RCC 7860 (cell line): ENCODE results near the gene PEX14.
"Not testable (repeated sequence)": the region's sequence is repeated elsewhere in the genome, so short reads cannot be mapped to it uniquely, and the experiment has no call there.

ENCODE experiments used
- DNase-seq: peaks from one replicate; pipeline ENCODE4 v3.0.0-alpha.2; 2015; ENCODE audit warnings: low spot score
- FAIRE-seq: peaks from 2 replicates; lab custom pipeline; 2012; peaks lifted over from hg19 to GRCh38; lab: Jason Lieb, UNC

The PEX14 gene

DNA sequence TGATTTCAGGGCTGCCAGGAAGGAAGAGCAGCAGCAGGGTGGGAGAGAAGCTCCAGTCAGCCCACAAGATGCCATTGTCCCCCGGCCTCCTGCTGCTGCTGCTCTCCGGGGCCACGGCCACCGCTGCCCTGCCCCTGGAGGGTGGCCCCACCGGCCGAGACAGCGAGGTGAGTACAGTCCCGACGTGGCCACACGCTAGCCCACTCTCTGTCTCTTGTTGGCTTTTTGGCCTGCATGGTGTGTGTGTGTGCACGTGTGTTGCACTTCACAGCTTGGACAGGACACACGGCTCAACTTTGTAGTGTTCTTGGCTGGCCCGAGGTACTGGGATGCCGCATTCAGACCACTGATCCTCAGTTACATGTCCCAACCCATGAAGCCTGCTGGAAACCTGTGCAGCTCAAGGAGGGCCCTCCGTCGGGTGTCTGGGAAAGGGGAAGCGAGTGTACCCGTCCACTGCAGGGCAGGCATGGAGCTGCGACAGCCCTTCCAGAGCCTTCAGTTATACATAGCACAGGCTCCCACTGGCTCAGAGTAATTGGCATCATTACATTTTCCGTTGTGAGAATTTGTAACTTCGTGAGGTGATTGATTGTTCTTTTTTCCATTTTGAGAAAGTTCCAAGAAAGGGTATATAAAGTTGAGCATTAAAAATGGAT lies 24.5 kb upstream of the PEX14 start:
- DNase-seq (no peak), FAIRE-seq (no peak)

- FAIRE-seq: no peak
- no peak for DNase-seq
Observed at GRCh38 chr1:10450836-10451235, 23.9 kb upstream of the PEX14 start.

GRCh38 chr1:10451287-10451686 lies 23.5 kb upstream of the PEX14 start:
- FAIRE-seq: no peak
- no peak for DNase-seq

GRCh38 chr1:10456048-10456447 lies 18.7 kb upstream of the PEX14 start:
- no peak for DNase-seq

DNA sequence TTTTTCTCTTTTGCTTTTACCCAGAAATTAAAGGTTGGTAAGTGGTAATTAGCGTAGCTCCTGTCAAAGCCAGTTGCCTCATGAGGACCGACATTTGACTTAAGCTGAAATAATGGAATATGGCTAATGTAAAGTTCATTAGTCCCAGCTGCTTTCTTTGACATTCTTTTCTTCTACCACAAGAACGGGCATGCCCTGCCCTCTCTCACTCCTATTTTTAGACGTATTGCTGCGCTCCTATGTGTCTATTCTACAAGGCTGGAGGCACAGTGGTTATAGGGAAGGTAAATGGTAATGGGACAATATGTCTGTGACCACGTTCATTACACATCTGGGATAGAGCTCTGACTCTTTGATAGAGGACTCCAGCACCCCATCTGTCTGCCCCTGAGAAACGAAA lies 18.1 kb upstream of the PEX14 start:
- no peak for DNase-seq
- no peak for FAIRE-seq

More at GRCh38 chr1:10456048-10456447, 18.7 kb upstream of the PEX14 start:
- no peak for FAIRE-seq

GRCh38 chr1:10457462-10457861 lies 17.3 kb upstream of the PEX14 start:
- not testable (repeated sequence) for FAIRE-seq, DNase-seq

DNA sequence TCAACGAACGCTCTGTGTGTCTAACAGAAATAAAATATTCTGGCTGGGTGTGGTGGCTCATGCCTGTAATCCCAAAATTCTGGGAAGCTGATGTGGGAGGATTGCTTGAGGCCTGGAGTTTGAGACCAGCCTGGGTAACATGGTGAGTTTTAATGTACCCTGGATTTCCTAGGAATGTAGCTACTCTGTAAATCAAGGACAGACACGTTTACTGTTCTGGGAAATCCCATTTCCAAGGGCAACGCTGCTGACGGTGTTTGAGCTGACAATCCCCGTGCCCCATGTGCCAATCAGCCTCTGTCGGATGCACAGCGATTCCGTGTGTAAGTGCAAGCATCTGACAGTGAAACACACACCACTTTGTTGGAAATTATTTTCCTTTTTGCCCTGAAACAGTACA lies 16.9 kb upstream of the PEX14 start:
- DNase-seq (no peak), FAIRE-seq (no peak)

DNA sequence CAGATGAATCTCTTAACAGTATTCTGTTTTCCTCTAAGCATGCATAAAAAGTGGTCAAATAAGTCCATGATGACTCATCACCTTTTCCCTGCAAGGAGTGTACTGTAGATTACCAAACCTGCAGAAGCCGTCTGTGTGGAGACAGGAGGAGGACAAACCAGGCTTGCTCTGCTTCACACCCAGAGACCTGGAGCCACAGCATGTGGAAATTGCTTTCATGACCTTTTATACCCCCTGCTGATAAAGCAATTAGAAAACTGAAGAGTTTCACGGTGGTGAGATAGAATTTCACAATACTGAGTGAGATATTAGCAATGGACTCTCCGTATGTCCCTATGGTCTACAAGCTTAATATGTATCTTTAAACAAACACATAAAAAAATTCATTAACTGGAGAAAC lies 15.6 kb upstream of the PEX14 start:
- DNase-seq (peak; percentile 86), FAIRE-seq (peak; percentile 94)

GRCh38 chr1:10467078-10467477 lies 7.7 kb upstream of the PEX14 start:
- DNase-seq (no peak), FAIRE-seq (no peak)

DNA sequence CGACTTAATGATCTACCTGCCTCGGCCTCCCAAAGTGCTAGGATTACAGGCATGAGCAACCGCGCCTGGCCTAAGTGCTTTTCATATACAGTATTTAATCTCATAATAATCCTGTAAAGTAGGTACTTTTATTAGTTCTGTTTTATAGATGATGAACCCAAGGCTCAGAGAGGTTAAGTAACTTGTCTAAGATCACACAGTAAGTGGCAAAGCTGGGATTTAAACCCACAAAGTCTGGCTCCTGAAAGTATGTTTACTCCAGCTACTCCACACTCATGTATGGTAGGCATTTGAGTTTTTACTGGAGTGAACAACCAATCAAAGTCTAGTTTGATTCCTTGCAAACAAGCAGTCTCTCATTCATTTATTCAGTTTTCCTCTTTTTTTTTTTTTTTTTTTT lies 4.7 kb upstream of the PEX14 start:
- FAIRE-seq: no peak
- no peak for DNase-seq

- no peak for FAIRE-seq
Observed at GRCh38 chr1:10471411-10472219, 3.1 kb upstream of the PEX14 start.

GRCh38 chr1:10472220-10473144 lies 2.3 kb upstream of the PEX14 start, which contains the start of gene DFFA:
Gene DFFA (minus strand): TSS chr1:10472529. CDS start chr1:10472458, 71 bp downstream.
- peak; percentile 80 for FAIRE-seq
- peak; percentile 92 for DNase-seq

More at GRCh38 chr1:10471411-10472219, 3.1 kb upstream of the PEX14 start:
- DNase-seq: peak; percentile 16

DNA sequence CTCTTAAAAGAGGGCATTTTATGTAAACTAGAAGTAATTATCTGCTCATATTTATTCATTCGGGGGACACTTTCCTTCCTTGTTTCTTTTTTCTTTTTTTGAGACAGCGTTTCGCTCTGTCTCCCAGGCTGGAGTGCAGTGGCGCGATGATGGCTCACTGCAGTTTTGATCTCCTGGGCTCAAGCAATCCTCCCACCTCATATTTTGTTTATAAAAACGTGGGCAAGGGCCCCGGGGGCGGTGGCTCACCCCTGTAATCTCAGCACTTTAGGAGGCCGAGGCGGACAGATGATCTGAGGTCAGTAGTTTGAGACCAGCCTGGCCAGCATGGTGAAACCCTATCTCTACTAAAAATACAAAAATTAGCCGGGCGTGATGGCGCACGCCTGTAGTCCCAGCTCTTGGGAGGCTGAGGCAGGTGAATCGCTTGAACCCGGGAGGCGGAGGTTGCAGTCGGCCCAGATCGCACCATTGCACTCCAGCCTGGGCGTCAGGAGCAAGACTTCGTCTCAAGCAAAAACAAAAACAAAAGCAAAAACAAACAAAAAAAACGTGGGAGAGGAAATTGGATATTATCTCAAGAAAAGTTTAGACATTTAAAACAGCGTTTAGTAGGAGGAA lies 1.5 kb upstream of the PEX14 start:
- FAIRE-seq (no peak), DNase-seq (no peak)

GRCh38 chr1:10474309-10474612 lies 489 bp upstream of the PEX14 start:
- not testable (repeated sequence) for DNase-seq, FAIRE-seq

DNA sequence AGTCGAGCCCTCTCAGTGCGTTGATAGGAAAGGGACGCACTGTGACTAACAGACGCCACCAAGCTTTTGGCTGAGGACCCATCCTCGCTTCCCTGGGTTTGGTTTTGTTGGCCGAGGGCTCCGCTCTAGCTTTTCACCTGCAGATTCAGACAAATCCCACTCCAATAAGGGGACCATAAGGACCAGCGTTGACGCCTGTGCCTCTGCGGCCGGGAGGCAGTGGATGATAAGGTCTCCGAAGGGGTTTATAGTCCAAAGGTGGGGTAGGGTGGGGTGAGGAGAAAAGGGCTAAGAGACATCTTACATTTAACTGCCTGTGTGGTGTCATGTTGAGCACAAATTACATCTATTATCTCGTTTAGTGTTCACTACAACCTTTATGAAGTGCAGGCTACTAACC lies 760 bp downstream of the PEX14 start:
- FAIRE-seq (no peak), DNase-seq (no peak)

GRCh38 chr1:10479296-10479695 lies 4.5 kb downstream of the PEX14 start:
- no peak for FAIRE-seq
- no peak for DNase-seq

- DNase-seq: no peak
- no peak for FAIRE-seq
Observed at GRCh38 chr1:10480614-10481013, 5.9 kb downstream of the PEX14 start.

DNA sequence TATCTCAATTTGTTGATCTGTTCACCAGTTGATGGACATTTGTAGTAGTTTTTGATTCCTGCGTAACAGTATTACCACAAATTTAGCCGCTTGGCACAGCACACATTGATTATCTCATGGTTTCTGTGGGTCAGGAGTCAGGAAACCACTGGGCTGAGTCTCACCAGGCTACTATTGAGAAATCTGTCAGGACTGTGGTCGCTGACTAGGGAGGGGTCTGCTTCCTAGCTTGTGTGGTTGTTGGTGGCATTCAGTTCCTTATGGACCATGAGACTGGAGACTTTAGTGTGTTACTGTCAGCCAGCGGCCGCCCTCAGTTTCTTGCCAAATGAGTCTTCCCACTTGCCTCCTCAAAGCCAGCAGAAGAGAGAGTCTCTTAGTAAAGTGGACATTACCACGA lies 9.8 kb downstream of the PEX14 start:
- FAIRE-seq: no peak

GRCh38 chr1:10489291-10490055 lies 14.7 kb downstream of the PEX14 start:
- no peak for DNase-seq
- FAIRE-seq: no peak

More for the DNA sequence above, 9.8 kb downstream of the PEX14 start:
- no peak for DNase-seq
